Measurements from ENCODE around the gene NELFCD.
A peak's percentile ranks its signal among the peaks of the same experiment; 100 is the strongest.

GRCh38 chr20:59010995-59011873 lies 30.2 kb downstream of the NELFCD start:
- TF ChIP-seq CTCF (IDR thresholded peaks at IDR 0.05) (no peak), POLR2AphosphoS5 (IDR thresholded peaks at IDR 0.05) (peak; percentile 51), POLR2A (IDR thresholded peaks at IDR 0.05) (no peak)
